ENCODE measurements around the gene TPSAB1. TPM values are rescaled to one million over a fixed set of nuclear protein-coding genes. Genes with fewer than 3 reads are reported as not detected.

Gene TPSAB1
- total and polyA plus RNA-seq, 10 of the 15 experiments (the other 5 are each of a cell fraction or from before 2014, with no cell fraction given) = 0.06 TPM; not detected in 9

DNA sequence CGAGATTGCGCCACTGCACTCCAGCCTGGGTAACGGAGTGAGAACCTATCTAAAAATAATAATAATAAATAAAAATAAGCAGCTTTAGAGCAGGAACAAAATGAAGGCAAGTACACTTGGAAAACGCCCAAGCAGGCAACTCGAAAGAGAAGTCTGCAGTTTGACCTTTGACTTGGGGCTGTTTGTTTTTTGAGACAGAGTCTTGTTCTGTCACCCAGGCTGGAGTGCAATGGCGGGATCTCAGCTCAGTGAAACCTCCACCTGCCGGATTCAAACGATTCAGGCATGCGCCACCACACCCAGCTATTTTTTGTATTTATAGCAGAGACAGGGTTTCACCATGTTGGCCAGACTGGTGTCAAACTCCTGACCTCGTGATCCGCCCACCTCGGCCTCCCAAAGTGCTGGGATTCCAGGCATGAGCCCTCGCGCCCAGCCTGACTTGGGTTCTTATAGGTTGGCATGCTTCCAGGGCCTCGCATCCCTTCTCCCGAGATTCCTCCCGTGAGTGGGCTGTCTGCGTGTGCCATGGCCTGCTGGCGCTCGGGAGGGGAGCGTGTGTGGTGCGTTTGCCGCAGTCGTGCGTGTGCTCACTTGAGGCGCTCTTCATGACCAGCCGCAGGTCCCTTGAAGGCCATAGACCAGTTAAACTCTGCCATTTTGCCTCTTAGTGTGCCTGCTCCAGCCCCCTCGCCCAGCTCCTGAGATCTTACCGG lies 50.5 kb downstream of the TPSAB1 start (continued):
- TF ChIP-seq RFX5 (IDR thresholded peaks at IDR 0.05; ENCODE audit: low read depth, low read length) (no peak), CBX5 (IDR thresholded peaks at IDR 0.05; ENCODE audit: low read depth) (no peak), EGR1 (IDR thresholded peaks at IDR 0.05; ENCODE audit: borderline replicate concordance in 1 of 2, low read depth in 2 of 2, low read length in 2 of 2) (no peak), CREB1 (IDR thresholded peaks at IDR 0.05; ENCODE audit: low read depth) (no peak), TCF12 (IDR thresholded peaks at IDR 0.05; ENCODE audit: low read depth, low read length) (no peak), E2F4 (IDR thresholded peaks at IDR 0.05; ENCODE audit: low read depth, low read length) (no peak)

DNA sequence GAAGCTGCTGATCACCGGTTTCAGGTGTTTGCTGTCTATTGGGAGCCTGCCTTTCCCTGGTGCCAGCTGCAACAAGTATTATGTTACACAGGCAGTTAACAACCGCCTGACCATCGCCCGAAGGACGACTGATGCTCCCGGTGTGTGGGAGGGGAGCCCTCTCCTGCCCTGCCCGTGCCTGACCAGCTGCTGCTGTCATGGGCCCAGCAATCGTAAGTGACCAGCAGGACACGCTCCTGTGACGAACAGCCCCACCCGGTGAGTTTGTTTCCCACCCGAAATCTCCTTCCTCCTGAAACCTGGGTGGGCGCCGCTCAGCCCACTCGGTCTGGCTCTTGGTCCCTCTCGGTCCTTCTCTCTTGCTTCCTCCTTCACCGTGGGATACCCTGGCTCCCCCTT lies 51.1 kb downstream of the TPSAB1 start:
- CTCF ChIA-PET = interaction anchor here (2.0 kb wide), 1 partner anchor 9 kb away, joined by 7 read pairs; no protein-coding TSS in a partner anchor
- Histone ChIP-seq H3K4me3 (no peak overlapping the region), H3K27ac (ENCODE audit: control insufficient read depth, insufficient read depth) (no peak overlapping the region), H3K79me2 (ENCODE audit: control insufficient read depth, insufficient read depth, low read length) (no peaks in the 10 kb centered on the region), H3K9ac (ENCODE audit: control insufficient read depth, insufficient read depth, low read length) (no peak overlapping the region), H4K20me1 (ENCODE audit: control insufficient read depth, insufficient read depth) (no peaks in the 10 kb centered on the region), H2AFZ (ENCODE audit: control insufficient read depth, low read depth, low read length) (no peak overlapping the region), H3K27me3 (replicated peaks in 1 of 2; ENCODE audit: control insufficient read depth in 2 of 2, insufficient read depth in 2 of 2, low read length in 1 of 2) (no peaks in the 10 kb centered on the region; a peak in 2 of 4 replicates), H3K4me2 (ENCODE audit: control insufficient read depth, insufficient read depth) (no peak overlapping the region), H3K36me3 (ENCODE audit: control insufficient read depth in 2 of 2, insufficient read depth in 2 of 2, low read length in 1 of 2) (no peaks in the 10 kb centered on the region), H3K9me3 (replicated peaks; ENCODE audit: control insufficient read depth, insufficient read depth, low read length) (no peaks in the 10 kb centered on the region), H3K4me1 (ENCODE audit: control insufficient read depth, insufficient read depth, low read length) (no peaks in the 10 kb centered on the region)
- SMC1A ChIA-PET (ENCODE audit: uncharacterized antibody, unreplicated experiment) = no interaction called here
- intact Hi-C loops (cut with micrococcal nuclease; ENCODE audit: unreplicated experiment) = no loop called here
- BruUV-seq (replicated peaks) = no TSS peak
- 56% methylated on average over 12 of the region's 17 CpGs for WGBS (ENCODE audit: insufficient coverage, insufficient replicate concordance, low lambda C conversion rate, missing lambda C conversion rate)
- in situ Hi-C loops (cut with MboI) = no loop called here
- POLR2A ChIA-PET = no interaction called here
- RAD21 ChIA-PET (ENCODE audit: unreplicated experiment) = no interaction called here
- ATAC-seq = no peak
- TF ChIP-seq ZBTB4 (CRISPR knock-in tag; IDR thresholded peaks at IDR 0.05) = no peak
- no peak for FAIRE-seq
- no peak for DNase-seq (ENCODE audit: low read depth, low spot score)

Other genes with a start within 250 kb of the TPSAB1 start
Only the 7 nearest of the 16 such genes appear.
- gene CACNA1H, start 87.6 kb upstream of the TPSAB1 start, total RNA-seq (2014; rRNA removed) = not detected in 2 replicates
- gene CACNA1H, start 87.6 kb upstream of the TPSAB1 start, total RNA-seq (2014; rRNA removed; fragmentation: Illumina TruSeq; extraction: Trizol) = not detected in 2 replicates
- gene CACNA1H, start 87.6 kb upstream of the TPSAB1 start, total RNA-seq (2021) = 0.19 and 0.54 TPM in 2 replicates
- gene CACNA1H, start 87.6 kb upstream of the TPSAB1 start, polyA plus RNA-seq (2011; rRNA removed) = not detected in 2 replicates
- not detected in 2 replicates for gene CACNA1H, start 87.6 kb upstream of the TPSAB1 start, polyA plus RNA-seq (2014; fragmentation: Illumina TruSeq; extraction: Trizol)
- not detected for gene CACNA1H, start 87.6 kb upstream of the TPSAB1 start, polyA plus RNA-seq (2014; fragmentation: Nextera tagmentation; extraction: Ambion mirVana)
- 0.03 TPM in 1 of 2 replicates, not detected in the other for gene CACNA1H, start 87.6 kb upstream of the TPSAB1 start, polyA plus RNA-seq (2014; rRNA removed)
- under 1 TPM in 1 of 2 experiments, not detected in 1; 0.03 TPM for gene CACNA1H, start 87.6 kb upstream of the TPSAB1 start, polyA plus RNA-seq (2016; fragmentation: Nextera tagmentation; extraction: Ambion mirVana)
- gene TPSG1, start 15.4 kb upstream of the TPSAB1 start, total RNA-seq (2014; rRNA removed) = not detected in 2 replicates
- gene TPSG1, start 15.4 kb upstream of the TPSAB1 start, total RNA-seq (2014; rRNA removed; fragmentation: Illumina TruSeq; extraction: Trizol) = not detected in 2 replicates
- not detected in 2 replicates for gene TPSG1, start 15.4 kb upstream of the TPSAB1 start, total RNA-seq (2021)
- gene TPSG1, start 15.4 kb upstream of the TPSAB1 start, polyA plus RNA-seq (2011; rRNA removed) = not detected in 2 replicates
- gene TPSG1, start 15.4 kb upstream of the TPSAB1 start, polyA plus RNA-seq (2014; fragmentation: Illumina TruSeq; extraction: Trizol) = not detected in 2 replicates
- gene TPSG1, start 15.4 kb upstream of the TPSAB1 start, polyA plus RNA-seq (2014; fragmentation: Nextera tagmentation; extraction: Ambion mirVana) = not detected
- not detected in 2 replicates for gene TPSG1, start 15.4 kb upstream of the TPSAB1 start, polyA plus RNA-seq (2014; rRNA removed)
- gene TPSG1, start 15.4 kb upstream of the TPSAB1 start, polyA plus RNA-seq (2016; fragmentation: Nextera tagmentation; extraction: Ambion mirVana) = not detected
- gene TPSB2, start 10.5 kb upstream of the TPSAB1 start, total RNA-seq (2014; rRNA removed) = not detected in 2 replicates
- gene TPSB2, start 10.5 kb upstream of the TPSAB1 start, total RNA-seq (2014; rRNA removed; fragmentation: Illumina TruSeq; extraction: Trizol) = not detected in 2 replicates
- gene TPSB2, start 10.5 kb upstream of the TPSAB1 start, total RNA-seq (2021) = 0.19 TPM in 1 of 2 replicates, not detected in the other
- not detected in 2 replicates for gene TPSB2, start 10.5 kb upstream of the TPSAB1 start, polyA plus RNA-seq (2011; rRNA removed)
- gene TPSB2, start 10.5 kb upstream of the TPSAB1 start, polyA plus RNA-seq (2014; fragmentation: Illumina TruSeq; extraction: Trizol) = not detected in 2 replicates
- not detected for gene TPSB2, start 10.5 kb upstream of the TPSAB1 start, polyA plus RNA-seq (2014; fragmentation: Nextera tagmentation; extraction: Ambion mirVana)
- not detected in 2 replicates for gene TPSB2, start 10.5 kb upstream of the TPSAB1 start, polyA plus RNA-seq (2014; rRNA removed)
- not detected for gene TPSB2, start 10.5 kb upstream of the TPSAB1 start, polyA plus RNA-seq (2016; fragmentation: Nextera tagmentation; extraction: Ambion mirVana)
- gene TPSD1, start 15.4 kb downstream of the TPSAB1 start, total RNA-seq (2014; rRNA removed) = not detected in 2 replicates
- not detected in 2 replicates for gene TPSD1, start 15.4 kb downstream of the TPSAB1 start, total RNA-seq (2014; rRNA removed; fragmentation: Illumina TruSeq; extraction: Trizol)
- not detected in 2 replicates for gene TPSD1, start 15.4 kb downstream of the TPSAB1 start, total RNA-seq (2021)
- not detected in 2 replicates for gene TPSD1, start 15.4 kb downstream of the TPSAB1 start, polyA plus RNA-seq (2011; rRNA removed)
- gene TPSD1, start 15.4 kb downstream of the TPSAB1 start, polyA plus RNA-seq (2014; fragmentation: Illumina TruSeq; extraction: Trizol) = not detected in 2 replicates
- not detected for gene TPSD1, start 15.4 kb downstream of the TPSAB1 start, polyA plus RNA-seq (2014; fragmentation: Nextera tagmentation; extraction: Ambion mirVana)
- gene TPSD1, start 15.4 kb downstream of the TPSAB1 start, polyA plus RNA-seq (2014; rRNA removed) = not detected in 2 replicates
- not detected for gene TPSD1, start 15.4 kb downstream of the TPSAB1 start, polyA plus RNA-seq (2016; fragmentation: Nextera tagmentation; extraction: Ambion mirVana)
- gene UBE2I, start 68.9 kb downstream of the TPSAB1 start, total RNA-seq (2014; rRNA removed) = 65.2 and 69.3 TPM in 2 replicates
- 92.2 and 104 TPM in 2 replicates for gene UBE2I, start 68.9 kb downstream of the TPSAB1 start, total RNA-seq (2014; rRNA removed; fragmentation: Illumina TruSeq; extraction: Trizol)
- gene UBE2I, start 68.9 kb downstream of the TPSAB1 start, total RNA-seq (2021) = 180 and 210 TPM in 2 replicates
- gene UBE2I, start 68.9 kb downstream of the TPSAB1 start, polyA plus RNA-seq (2011; rRNA removed) = 181 and 188 TPM in 2 replicates
- gene UBE2I, start 68.9 kb downstream of the TPSAB1 start, polyA plus RNA-seq (2014; fragmentation: Illumina TruSeq; extraction: Trizol) = 243 and 265 TPM in 2 replicates
- gene UBE2I, start 68.9 kb downstream of the TPSAB1 start, polyA plus RNA-seq (2014; fragmentation: Nextera tagmentation; extraction: Ambion mirVana) = 10 to 100 TPM; 47.5 to 51.5 TPM
- gene UBE2I, start 68.9 kb downstream of the TPSAB1 start, polyA plus RNA-seq (2014; rRNA removed) = 203 and 205 TPM in 2 replicates
- gene UBE2I, start 68.9 kb downstream of the TPSAB1 start, polyA plus RNA-seq (2016; fragmentation: Nextera tagmentation; extraction: Ambion mirVana) = 100 to 1,000 TPM; 200 to 204 TPM
- 0.17 TPM in 1 of 2 replicates, not detected in the other for gene BAIAP3, start 92.9 kb downstream of the TPSAB1 start, total RNA-seq (2014; rRNA removed)
- gene BAIAP3, start 92.9 kb downstream of the TPSAB1 start, total RNA-seq (2014; rRNA removed; fragmentation: Illumina TruSeq; extraction: Trizol) = not detected in 2 replicates
- gene BAIAP3, start 92.9 kb downstream of the TPSAB1 start, total RNA-seq (2021) = 0.56 and 0.58 TPM in 2 replicates
- gene BAIAP3, start 92.9 kb downstream of the TPSAB1 start, polyA plus RNA-seq (2011; rRNA removed) = 0.03 and 0.16 TPM in 2 replicates
- gene BAIAP3, start 92.9 kb downstream of the TPSAB1 start, polyA plus RNA-seq (2014; fragmentation: Illumina TruSeq; extraction: Trizol) = 0.03 TPM in 1 of 2 replicates, not detected in the other
- gene BAIAP3, start 92.9 kb downstream of the TPSAB1 start, polyA plus RNA-seq (2014; fragmentation: Nextera tagmentation; extraction: Ambion mirVana) = not detected
- gene BAIAP3, start 92.9 kb downstream of the TPSAB1 start, polyA plus RNA-seq (2014; rRNA removed) = 0.56 TPM in 2 replicates
- under 1 TPM; 0.14 to 0.31 TPM for gene BAIAP3, start 92.9 kb downstream of the TPSAB1 start, polyA plus RNA-seq (2016; fragmentation: Nextera tagmentation; extraction: Ambion mirVana)
- gene TSR3, start 111.2 kb downstream of the TPSAB1 start, total RNA-seq (2014; rRNA removed) = 72.7 and 73.7 TPM in 2 replicates
- gene TSR3, start 111.2 kb downstream of the TPSAB1 start, total RNA-seq (2014; rRNA removed; fragmentation: Illumina TruSeq; extraction: Trizol) = 20.9 and 23.4 TPM in 2 replicates
- 66.1 and 67.6 TPM in 2 replicates for gene TSR3, start 111.2 kb downstream of the TPSAB1 start, total RNA-seq (2021)
- gene TSR3, start 111.2 kb downstream of the TPSAB1 start, polyA plus RNA-seq (2011; rRNA removed) = 12.3 and 26.2 TPM in 2 replicates
- gene TSR3, start 111.2 kb downstream of the TPSAB1 start, polyA plus RNA-seq (2014; fragmentation: Illumina TruSeq; extraction: Trizol) = 0.81 and 9.9 TPM in 2 replicates
- gene TSR3, start 111.2 kb downstream of the TPSAB1 start, polyA plus RNA-seq (2014; fragmentation: Nextera tagmentation; extraction: Ambion mirVana) = 10 to 100 TPM in 1 of 2 experiments, 1 to 10 TPM in 1; 3.4 to 11.2 TPM
- gene TSR3, start 111.2 kb downstream of the TPSAB1 start, polyA plus RNA-seq (2014; rRNA removed) = 72.2 and 86.1 TPM in 2 replicates
- gene TSR3, start 111.2 kb downstream of the TPSAB1 start, polyA plus RNA-seq (2016; fragmentation: Nextera tagmentation; extraction: Ambion mirVana) = 100 to 1,000 TPM; 101 to 108 TPM

Measured in GM12878 (cell line).